Lower leg skin (tissue), 3 donors: ENCODE data around the gene VRK3.

Experiments used
- POLR2A ChIP-seq, 2 donors: fragments of 450-650 bp; IDR thresholded peaks; one replicate each; pipeline ENCODE4 v1.6.1; 2016 to 2017; ENCODE audit warnings: antibody characterized with exemption in 2 of 2, mild to moderate bottlenecking in 1 of 2, moderate library complexity in 1 of 2
- TF ChIP-seq, protein P1 (sequence below), 3 donors: fragments of 450-650 bp; IDR thresholded peaks; one replicate each; pipeline ENCODE4 v1.5.1; 2016; ENCODE audit warnings: antibody characterized with exemption in 3 of 3, mild to moderate bottlenecking in 3 of 3, moderate library complexity in 2 of 3

DNA sequence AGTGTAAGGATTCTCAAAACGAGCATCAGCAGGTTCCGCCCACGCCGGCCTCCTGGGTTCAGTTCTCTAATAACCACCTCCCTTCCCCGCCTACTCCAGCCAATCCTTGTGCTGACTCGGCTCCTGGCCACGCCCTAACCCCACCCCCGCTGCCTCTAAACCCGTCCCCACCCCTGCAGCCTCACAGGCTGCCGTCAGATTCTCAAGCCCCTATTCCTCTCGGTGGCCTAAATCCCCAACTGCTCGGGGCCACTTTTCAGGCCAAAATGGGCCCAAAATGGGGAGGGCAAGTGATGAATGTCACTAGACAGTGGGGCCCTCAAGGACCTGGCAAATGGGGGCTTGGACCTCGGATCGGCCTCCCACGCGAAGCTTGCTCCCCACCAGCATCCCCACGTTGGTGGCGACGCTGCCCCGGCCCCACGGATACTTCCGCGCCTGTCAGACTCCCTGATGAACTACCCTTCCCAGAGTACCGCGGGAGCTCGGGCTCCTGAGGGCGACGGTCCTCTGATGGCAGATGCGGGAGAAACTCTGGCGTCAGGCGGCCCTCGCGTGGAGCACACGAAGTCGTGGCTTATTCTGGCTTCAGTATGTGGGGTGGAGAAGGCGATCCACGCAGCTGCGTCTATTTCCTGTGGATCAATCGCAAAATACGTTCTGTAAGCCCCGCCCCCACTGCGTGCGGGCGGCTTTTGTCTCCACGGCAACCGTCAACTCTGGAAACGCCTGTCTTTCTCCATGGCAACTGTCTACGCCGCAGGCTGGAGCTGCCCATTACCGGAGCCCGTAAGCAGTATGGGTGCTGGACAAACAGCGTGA lies 25.4 kb upstream of the VRK3 start:
- TF ChIP-seq, protein P1, sequence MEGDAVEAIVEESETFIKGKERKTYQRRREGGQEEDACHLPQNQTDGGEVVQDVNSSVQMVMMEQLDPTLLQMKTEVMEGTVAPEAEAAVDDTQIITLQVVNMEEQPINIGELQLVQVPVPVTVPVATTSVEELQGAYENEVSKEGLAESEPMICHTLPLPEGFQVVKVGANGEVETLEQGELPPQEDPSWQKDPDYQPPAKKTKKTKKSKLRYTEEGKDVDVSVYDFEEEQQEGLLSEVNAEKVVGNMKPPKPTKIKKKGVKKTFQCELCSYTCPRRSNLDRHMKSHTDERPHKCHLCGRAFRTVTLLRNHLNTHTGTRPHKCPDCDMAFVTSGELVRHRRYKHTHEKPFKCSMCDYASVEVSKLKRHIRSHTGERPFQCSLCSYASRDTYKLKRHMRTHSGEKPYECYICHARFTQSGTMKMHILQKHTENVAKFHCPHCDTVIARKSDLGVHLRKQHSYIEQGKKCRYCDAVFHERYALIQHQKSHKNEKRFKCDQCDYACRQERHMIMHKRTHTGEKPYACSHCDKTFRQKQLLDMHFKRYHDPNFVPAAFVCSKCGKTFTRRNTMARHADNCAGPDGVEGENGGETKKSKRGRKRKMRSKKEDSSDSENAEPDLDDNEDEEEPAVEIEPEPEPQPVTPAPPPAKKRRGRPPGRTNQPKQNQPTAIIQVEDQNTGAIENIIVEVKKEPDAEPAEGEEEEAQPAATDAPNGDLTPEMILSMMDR (IDR thresholded peaks at IDR 0.05) = no peak
- no peak for TF ChIP-seq POLR2A (IDR thresholded peaks at IDR 0.05)
